8988T (cell line): Measurements from ENCODE around the gene GDPD3.
"Not testable (repeated sequence)": the region's sequence is repeated elsewhere in the genome, so short reads cannot be mapped to it uniquely, and the experiment has no call there.

Experiments used
- DNase-seq: peaks from one replicate; pipeline ENCODE4 v3.0.0; 2011

GDPD3 gene, protein sequence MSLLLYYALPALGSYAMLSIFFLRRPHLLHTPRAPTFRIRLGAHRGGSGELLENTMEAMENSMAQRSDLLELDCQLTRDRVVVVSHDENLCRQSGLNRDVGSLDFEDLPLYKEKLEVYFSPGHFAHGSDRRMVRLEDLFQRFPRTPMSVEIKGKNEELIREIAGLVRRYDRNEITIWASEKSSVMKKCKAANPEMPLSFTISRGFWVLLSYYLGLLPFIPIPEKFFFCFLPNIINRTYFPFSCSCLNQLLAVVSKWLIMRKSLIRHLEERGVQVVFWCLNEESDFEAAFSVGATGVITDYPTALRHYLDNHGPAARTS

DNA sequence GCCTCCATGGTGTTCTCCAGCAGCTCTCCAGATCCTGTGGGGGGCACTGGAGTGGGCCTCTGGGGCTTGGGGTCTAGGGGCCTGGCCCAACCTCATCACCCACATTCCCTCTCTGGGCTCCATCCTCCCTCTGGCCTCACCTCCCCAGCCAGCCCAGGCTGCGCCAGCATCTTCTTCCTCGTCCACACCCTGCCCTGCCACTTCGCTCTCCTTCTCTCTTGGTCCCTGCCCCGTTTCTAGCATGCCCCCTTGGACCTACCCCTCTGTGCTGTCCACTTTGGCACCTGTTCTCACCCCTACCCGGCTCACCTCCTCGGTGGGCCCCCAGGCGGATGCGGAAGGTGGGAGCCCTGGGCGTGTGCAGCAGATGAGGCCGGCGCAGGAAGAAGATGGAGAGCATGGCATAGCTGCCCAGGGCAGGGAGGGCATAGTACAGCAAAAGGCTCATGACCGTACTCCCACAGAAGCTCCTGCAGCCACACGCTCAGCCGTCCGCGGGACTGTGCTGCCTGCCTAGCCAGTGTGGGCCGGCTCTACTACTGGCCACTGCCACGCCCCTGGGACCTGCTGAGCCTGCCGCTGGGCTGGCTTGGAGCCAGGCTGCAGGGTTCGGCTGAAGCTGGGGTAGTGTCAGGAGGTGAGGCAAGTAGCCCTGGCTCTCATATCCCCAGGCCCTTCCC lies at the start of gene GDPD3:
TSS of gene GDPD3 (minus strand) at position 507 of the 680 bp plus-strand sequence. CDS start at position 448, 59 bp downstream.
- DNase-seq, result no peak

DNA sequence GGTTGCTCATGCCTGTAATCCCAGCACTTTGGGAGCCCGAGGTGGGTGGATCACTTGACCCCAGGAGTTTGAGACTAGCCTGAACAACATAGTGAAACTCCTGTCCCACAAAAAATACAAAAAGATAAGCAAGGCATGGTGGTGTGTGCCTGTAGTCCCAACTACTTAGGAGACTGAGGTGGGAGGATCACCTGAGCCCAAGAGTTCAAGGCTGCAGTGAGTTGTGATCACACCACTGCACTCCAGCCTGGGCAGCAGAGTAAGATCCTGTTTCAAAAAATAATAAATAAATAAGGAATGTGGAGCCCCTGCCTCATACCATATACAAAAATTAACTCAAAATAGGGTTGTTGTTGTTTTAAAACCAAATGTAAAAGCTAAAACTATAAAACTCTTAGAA lies 43.9 kb upstream of the GDPD3 start:
- DNase-seq, result no peak

DNA sequence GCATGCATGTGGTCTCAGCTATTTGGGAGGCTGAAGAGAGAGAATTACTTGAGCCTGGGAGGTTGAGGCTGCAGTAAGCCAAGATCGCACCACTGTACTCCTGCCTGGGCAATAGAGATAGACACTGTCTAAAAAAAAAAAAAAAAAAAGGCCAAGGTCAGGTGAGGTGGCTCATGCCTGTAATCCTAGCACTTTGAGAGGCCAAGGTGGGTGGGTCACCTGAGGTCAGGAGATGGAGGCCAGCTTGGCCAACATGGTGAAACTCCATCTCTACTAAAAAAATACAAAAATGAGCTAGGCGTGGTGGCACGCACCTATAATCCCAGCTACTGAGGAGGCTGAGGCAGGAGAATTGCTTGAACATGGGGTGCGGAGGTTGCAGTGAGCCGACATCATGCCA lies 41.9 kb upstream of the GDPD3 start:
- DNase-seq, result no peak

DNA sequence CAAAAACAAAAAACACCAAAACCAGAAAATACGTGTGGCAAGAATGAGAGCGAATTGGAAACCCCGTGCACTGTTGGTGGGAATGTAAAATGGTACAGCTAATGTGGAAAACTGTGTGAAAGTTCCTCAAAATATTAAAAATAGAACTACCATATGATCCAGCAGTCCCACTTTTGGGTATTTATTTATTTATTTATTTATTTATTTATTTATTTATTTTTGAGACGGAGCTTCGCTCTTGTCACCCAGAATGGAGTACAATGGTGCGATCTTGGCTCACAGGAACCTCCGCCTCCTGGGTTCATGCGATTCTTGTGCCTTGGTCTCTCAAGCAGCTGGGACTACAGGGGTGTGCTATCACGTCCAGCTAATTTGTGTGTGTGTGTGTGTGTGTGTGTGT lies 39.2 kb upstream of the GDPD3 start:
- no peak for DNase-seq

DNA sequence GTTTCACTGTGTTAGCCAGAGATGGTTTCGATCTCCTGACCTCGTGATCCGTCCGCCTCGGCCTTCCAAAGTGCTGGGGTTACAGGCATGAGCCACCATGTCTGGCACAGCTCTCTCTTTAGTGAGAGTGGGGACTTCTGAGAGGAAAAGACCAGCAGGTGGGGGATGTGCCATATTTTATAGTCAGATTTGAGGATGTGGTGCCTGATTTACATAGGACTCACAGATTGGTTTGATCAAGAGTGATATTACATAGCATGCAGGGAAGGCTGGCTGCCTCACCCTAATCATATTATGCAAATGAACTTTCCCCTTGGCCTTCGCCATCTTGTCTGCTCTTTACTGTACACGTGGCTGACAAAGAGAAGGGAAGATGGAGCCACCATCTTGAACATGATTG lies 37.8 kb upstream of the GDPD3 start:
- DNase-seq, result no peak

DNA sequence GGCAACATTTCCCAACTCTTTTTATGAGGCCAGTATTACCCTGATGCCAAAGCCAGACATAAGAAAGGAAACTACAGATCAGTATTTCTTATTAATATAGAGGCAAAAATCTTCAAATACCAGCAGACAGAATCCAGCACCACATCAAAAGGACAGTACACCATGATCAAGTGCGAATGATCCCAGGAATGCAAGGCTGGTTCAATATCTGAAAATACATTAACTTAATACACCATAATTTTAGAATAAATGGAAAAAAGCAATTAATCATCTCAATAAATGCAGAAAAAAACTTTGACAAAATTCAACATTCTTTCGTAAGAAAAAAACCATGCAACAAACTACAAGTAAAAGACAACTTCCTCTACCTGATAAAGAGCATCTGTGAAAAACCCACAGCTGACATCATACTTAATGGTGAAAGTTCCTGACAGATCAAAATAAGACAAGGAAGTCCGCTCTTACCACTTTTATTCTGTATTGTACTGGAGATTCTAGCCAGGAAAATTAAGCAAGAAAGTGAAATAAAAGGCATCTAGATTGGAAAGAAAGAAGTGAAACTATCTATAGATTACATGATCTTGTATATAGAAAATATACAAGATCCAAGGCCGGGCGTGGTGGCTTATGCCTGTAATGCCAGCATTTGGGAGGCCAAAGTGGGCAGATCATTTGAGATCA lies 36.1 kb upstream of the GDPD3 start:
- no peak for DNase-seq

DNA sequence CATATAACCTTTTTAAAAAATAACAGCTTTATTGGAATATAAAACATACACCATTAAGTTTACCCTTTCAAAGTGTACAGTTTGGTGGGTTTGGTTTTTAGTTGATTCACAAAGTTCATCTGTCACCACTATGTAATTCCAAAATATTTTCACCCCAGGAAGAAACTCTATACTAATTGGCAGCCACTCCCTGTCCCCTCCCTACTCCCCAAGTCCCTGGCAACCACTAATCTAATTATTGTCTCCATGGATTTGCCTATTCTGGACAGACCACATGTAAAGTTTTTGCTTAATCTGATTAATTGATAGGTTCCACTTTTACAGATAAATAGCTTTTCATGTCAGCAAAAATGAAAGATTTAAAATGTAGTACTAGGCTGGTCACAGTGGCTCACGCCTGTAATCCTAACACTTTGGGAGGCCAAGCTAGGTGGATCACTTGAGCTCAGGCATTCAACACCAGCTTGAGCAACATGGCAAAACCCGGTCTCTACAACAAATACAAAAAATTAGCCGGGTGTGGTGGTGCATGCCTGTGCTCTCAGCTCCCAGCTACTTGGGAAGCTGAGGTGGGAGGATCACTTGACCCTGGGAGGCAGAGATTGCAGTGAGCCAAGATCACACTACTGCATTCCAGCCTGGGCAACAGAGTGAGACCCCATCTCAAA lies 34.6 kb upstream of the GDPD3 start:
- DNase-seq, result no peak

DNA sequence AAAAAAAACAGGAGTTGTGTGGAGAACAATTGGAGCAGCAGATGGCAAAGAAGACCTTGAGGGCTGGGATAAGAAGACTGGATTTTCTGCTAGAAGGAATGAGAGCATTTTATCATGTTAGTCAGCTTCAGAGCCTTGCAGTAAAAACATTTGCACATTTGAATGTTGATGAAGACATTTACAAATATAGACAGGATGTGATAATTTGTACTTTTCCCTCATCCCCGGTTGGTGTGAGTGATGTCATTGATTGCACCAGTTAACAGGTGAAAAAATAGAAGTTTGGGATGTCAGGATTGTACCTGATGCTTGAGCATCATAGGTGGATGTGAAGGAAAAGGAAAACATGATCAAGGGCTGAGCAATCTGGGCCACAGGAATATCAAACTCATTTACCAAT lies 32.3 kb upstream of the GDPD3 start:
- DNase-seq, result no peak

DNA sequence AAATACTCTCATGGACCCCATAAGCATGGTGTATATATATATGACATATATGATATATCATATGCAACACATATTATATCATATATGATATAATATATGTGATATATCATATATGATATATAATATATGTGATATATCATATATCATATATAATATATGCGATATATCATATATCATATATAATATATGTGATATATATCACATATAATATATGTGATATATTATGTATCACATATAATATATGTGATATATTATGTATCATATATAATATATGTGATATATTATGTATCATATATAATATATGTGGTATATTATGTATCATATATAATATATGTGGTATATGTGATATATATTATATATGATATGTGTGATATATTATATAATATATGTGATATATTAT lies 31.6 kb upstream of the GDPD3 start:
- DNase-seq, result no peak

DNA sequence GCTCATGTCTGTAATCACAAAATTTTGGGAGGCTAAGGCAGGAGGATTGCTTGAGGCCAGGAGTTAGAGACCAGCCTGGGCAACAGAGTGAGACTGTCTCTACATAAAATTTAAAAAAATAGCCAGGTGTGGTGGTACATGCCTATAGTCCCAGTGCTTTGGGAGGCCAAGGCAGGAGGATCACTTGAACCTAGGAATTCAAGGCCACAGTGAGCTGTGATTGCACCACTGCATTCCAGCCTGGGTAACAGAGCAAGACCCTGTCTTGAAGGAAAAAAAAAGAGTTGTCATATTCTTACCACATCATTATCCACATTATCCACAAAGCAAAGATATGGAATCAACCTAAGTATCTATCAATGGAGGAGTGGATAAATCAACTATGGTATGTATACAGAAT lies 30.7 kb upstream of the GDPD3 start:
- DNase-seq, result no peak

DNA sequence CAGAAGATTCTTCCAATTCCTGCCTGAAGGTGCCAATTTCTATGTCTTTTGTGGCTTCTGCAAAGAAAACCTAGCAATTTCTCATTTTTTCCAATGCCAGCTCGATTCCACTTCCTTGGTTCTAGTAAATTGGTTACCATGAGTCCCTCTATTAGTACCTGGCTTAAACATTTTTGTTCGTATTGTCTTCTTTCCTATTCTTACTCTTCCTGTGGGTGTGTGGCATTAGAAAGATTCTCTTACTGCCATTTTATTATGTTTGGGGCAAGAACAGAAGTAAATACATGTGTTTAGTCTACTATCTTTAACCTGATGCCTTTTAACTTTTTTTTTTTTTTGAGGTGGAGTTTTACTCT lies 30.0 kb upstream of the GDPD3 start:
- DNase-seq, result no peak

DNA sequence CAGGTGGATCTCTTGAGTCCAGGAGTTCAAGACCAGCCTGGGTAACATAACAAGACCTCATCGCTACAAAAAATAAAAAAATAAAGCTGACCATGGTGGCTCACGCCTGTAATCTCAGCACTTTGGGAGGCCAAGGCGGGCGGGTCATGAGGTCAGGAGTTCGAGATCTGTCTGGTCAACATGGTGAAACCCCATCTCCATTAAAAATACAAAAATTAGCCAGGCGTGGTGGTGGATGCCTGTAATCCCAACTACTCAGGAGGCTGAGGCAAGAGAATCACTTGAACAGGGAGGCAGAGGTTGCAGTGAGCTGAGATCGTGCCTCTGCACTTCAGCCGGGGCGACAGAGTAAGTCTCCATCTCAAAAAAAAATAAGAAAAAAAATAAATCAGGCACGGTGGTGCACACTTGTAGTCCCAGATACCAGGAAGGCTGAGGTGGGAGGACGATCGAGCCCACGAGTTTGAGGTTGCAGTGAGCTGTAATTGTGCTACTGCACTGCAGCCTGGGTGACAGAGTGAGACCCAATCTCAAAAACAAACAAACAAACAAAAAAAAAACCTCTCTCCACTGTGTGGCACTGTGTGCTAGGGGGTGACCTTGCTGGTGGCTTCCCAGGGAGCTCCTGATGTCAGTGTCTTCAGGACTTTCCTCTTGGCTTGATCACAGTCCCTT lies 29.5 kb upstream of the GDPD3 start:
- DNase-seq, result no peak

DNA sequence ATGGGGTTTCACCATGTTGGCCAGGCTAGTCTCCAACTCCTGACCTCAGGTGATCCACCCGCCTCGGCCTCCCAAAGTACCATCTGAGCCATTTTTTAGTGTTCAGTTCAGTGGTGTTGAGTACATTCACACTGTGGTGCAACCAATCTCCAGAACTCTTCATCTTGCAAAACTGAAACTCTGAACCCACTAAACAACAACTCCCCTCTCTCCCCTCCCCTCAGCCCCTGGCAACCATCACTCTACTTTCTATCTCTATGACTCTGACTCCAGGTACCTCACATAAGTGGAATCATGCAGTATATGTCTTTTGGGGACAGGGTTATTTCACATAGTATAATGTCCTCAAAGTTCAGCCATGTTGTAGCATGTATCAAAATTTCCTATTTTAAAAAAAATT lies 28.4 kb upstream of the GDPD3 start:
- no peak for DNase-seq

DNA sequence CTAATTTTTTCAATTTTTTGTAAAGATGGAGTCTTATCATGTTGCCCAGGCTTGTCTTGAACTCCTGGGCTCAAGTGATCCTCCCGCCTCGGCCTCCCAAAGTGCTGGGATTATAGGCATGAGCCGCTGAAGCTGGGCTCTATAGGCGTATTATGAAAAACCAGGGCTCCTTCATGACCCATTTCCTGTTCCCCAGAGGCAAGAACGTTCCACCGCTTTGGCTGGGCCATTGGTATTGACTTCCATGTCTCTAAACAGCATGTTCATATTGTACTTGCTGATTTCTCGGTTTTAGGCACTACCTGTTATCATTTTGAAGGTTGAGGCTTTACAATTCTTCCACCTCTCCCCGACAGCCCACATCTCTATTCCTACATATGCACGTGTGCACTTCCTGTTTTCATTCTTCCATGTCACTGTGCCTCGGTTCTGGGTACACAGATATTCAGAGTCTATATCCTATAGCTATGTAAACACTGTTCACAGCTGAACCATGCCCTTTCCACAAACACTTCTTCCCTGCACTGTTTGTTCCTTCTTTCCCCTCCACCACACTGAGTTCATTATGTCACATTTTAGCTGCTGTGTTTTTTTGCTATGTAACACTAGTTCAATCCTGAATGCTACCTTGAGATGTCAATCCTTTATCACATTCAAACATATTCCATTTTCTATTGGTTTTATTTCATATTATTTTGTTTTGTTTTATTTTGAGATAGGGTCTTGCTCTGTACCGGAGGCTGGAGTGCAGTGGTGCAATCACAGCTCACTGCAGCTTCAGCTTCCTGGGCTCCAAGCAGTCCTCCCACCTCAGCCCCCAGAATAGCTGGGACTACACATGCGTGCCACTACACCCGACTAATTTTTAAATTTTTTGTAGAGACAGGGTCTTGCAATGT lies 26.5 kb upstream of the GDPD3 start:
- no peak for DNase-seq

DNA sequence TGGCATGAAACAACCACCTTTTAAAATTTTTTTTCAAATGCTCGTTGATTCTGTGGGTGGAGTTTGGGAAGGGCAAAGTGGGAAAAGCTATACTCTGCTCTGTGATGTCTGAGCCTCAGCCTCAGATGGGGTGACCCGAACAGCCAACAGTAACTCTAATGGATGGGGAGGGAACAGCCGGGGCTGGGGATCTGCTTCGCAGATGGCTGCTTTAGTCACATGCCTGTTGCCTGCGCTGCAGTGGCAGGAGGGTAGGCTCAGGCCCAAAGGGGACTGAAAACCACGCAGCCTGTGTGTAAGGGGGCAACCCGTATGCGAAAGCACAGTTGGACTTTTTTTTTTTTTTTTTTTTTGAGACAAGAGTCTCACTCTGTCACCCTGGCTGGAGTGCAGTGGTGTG lies 24.6 kb upstream of the GDPD3 start:
- DNase-seq, result no peak

DNA sequence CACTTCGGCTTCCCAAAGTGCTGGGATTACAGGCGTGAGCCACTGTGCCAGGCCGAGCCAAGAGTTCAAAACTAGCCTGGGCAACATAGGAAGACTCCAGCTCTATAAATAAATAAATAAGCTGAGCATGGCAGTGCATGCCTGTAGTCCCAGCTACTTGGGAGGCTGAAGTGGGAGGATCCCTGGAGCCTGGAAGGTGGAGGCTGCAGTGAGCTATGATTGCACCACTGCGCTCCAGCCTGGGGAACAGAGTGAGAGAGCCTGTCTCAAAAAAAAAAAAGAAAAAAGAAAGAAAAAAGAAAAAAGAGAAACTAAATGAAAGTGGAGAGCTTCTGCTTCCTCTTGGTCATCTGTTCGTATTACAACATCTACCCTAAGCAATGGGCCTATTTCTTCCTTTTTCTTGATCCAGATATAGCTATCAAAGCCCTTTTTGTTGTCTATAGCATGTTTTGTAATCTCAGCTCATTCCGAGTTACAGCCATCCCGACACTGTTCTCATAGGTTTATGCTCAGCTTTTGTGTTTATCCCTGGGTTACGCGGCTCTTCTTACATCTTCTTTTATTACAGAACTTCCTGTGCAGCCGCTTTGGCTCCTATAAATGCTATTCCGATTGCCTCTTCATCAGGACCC lies 23.8 kb upstream of the GDPD3 start:
- DNase-seq, result no peak

DNA sequence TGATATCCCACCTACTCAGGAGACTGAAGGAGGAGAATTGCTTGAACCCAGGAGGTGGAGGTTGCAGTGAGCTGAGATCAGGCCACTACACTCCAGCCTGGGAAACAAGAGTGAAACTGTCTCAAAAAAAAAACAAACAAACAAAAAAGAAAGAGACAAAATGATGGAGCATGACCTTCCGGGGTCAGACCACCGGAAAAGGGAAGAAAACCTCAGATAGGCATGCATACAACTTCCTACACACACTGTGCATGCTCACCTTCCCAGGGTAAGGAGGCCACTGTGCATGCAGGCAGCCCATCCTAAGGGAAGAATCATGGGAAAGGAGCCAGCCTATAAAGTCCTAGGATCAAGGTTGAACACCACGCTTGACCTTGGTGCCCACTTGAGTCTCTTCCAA lies 19.3 kb upstream of the GDPD3 start:
- no peak for DNase-seq

DNA sequence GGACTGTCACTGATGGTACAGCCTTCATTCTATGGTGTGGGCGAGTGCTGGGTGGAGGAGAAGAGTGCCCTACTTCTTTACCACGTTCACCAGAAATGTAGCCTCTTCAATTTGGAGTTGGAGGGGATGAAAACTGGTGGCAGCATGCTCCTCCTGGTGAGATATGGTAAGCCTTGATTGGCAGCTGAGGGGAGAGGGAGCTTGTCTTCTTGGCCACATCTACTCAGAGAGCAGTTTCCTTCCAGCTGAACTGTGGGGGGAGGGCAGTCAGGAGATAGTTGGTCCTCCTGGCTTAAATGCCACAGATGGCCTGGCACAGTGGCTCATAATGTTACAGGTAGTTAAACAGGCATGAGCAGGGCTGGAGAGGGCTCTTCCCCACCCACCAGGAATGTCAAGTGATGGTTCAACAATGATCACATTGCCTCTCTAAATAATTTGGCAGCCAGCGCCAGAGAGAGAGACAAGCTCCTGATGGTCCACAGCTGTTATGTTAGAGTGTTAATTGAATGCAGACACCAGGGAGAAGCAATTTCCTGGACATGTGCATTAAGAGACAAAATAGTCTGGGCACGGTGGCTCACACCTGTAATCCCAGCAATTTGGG lies 18.6 kb upstream of the GDPD3 start:
- DNase-seq, result no peak

DNA sequence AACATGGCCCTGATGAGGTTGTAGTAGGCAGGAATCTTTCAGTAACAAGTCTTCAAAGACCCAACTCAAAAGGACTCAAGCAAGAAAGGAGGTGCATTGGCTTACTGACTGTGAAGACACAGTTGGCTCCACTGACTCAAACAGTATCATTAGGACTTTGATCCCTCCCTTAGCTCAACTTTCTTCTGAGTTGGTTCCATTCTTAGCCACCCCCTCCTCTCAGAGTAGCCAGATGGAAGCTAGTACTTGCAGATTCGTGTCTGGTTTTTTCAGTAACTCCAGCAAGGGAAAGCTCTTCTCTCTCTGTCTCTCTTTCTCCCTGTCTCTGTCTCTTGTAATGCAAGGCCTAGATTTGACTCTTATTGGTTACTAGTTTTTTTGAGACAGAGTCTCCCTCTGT lies 14.7 kb upstream of the GDPD3 start:
- DNase-seq, result no peak

DNA sequence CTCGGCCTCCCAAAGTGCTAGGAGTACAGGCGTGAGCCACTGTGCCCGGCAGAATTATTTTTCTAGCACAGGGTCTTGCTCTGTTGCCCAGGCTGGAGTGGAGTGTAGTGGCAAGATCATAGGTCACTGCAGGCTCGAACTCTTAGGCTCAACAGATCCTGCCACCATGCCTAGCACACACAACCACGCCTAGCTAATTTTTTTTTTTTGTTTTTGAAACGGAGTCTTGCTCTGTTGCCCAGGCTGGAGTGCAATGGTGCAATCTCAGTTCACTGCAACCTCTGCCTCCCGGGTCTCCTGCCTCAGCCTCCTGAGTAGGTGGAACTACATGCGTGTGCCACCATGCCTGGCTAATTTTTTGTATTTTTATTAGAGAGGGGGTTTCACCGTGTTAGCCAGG lies 12.4 kb upstream of the GDPD3 start:
- not testable (repeated sequence) for DNase-seq

DNA sequence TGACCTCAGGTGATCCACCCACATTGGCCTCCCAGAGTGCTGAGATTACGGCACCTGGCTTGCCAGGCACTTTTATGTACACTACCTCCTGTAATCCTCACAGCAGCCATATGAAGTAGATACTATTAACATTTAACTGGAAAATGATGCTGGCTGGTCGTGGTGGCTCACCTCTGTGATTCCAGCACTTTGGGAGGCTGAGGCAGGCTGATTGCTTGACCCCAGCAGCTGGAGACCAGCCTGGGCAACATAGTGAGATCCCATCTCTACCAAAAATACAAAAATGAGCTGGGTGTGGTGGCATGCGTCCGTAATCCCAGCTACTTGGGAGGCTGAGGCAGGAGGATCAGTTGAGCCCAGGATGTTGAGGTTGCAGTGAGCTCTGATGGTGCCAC lies 11.6 kb upstream of the GDPD3 start:
- no peak for DNase-seq
